ENCODE results near the gene FAHD1. TPM values are rescaled to one million over a fixed set of nuclear protein-coding genes. Genes with fewer than 3 reads are reported as not detected.
A peak's percentile ranks its signal among the peaks of the same experiment; 100 is the strongest.

FAHD1 gene
- total and polyA plus RNA-seq, 9 of the 15 experiments (the other 6 are each of a cell fraction or from before 2014, with no cell fraction given): 2.2 to 20.9 (median 10.7) TPM

- TF ChIP-seq MYC (IDR thresholded peaks at IDR 0.05; ENCODE audit: low read depth, low read length): no peak
- TF ChIP-seq MYC (CRISPR knock-in tag; IDR thresholded peaks at IDR 0.05; ENCODE audit: borderline replicate concordance, low read depth): no peak
- TF ChIP-seq CBX5 (IDR thresholded peaks at IDR 0.05; ENCODE audit: borderline replicate concordance, low read depth): no peak
- no peak for TF ChIP-seq HOXB6 (CRISPR knock-in tag; IDR thresholded peaks at IDR 0.05; ENCODE audit: borderline replicate concordance)
- no peak for TF ChIP-seq NFIC (IDR thresholded peaks at IDR 0.05)
- TF ChIP-seq, protein P1, sequence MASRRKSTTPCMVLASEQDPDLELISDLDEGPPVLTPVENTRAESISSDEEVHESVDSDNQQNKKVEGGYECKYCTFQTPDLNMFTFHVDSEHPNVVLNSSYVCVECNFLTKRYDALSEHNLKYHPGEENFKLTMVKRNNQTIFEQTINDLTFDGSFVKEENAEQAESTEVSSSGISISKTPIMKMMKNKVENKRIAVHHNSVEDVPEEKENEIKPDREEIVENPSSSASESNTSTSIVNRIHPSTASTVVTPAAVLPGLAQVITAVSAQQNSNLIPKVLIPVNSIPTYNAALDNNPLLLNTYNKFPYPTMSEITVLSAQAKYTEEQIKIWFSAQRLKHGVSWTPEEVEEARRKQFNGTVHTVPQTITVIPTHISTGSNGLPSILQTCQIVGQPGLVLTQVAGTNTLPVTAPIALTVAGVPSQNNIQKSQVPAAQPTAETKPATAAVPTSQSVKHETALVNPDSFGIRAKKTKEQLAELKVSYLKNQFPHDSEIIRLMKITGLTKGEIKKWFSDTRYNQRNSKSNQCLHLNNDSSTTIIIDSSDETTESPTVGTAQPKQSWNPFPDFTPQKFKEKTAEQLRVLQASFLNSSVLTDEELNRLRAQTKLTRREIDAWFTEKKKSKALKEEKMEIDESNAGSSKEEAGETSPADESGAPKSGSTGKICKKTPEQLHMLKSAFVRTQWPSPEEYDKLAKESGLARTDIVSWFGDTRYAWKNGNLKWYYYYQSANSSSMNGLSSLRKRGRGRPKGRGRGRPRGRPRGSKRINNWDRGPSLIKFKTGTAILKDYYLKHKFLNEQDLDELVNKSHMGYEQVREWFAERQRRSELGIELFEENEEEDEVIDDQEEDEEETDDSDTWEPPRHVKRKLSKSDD (conservative IDR thresholded peaks at IDR 0.05; ENCODE audit: low read length): no peak
- TF ChIP-seq RBBP5 (IDR thresholded peaks at IDR 0.05; ENCODE audit: borderline replicate concordance, insufficient read depth, low read length, poor library complexity, severe bottlenecking): no peak
- no peak for TF ChIP-seq TCFL5 (CRISPR knock-in tag; conservative IDR thresholded peaks at IDR 0.05)
- TF ChIP-seq RBFOX2 (IDR thresholded peaks at IDR 0.05; ENCODE audit: low read depth, low read length): 0 out of 2 replicates have a peak, but pooled peaks have one; percentile 26
- TF ChIP-seq SRSF9 (IDR thresholded peaks at IDR 0.05; ENCODE audit: borderline replicate concordance, low read depth, low read length): no peak
- no peak for TF ChIP-seq SAFB (IDR thresholded peaks at IDR 0.05; ENCODE audit: borderline replicate concordance, low read depth, low read length)
- TF ChIP-seq, protein P2, sequence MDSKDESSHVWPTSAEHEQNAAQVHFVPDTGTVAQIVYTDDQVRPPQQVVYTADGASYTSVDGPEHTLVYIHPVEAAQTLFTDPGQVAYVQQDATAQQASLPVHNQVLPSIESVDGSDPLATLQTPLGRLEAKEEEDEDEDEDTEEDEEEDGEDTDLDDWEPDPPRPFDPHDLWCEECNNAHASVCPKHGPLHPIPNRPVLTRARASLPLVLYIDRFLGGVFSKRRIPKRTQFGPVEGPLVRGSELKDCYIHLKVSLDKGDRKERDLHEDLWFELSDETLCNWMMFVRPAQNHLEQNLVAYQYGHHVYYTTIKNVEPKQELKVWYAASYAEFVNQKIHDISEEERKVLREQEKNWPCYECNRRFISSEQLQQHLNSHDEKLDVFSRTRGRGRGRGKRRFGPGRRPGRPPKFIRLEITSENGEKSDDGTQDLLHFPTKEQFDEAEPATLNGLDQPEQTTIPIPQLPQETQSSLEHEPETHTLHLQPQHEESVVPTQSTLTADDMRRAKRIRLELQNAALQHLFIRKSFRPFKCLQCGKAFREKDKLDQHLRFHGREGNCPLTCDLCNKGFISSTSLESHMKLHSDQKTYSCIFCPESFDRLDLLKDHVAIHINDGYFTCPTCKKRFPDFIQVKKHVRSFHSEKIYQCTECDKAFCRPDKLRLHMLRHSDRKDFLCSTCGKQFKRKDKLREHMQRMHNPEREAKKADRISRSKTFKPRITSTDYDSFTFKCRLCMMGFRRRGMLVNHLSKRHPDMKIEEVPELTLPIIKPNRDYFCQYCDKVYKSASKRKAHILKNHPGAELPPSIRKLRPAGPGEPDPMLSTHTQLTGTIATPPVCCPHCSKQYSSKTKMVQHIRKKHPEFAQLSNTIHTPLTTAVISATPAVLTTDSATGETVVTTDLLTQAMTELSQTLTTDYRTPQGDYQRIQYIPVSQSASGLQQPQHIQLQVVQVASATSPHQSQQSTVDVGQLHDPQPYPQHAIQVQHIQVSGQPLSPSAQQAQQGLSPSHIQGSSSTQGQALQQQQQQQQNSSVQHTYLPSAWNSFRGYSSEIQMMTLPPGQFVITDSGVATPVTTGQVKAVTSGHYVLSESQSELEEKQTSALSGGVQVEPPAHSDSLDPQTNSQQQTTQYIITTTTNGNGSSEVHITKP (IDR thresholded peaks at IDR 0.05; ENCODE audit: partially characterized antibody): no peak
- no peak for TF ChIP-seq NR3C1 (CRISPR knock-in tag; IDR thresholded peaks at IDR 0.05)
- TF ChIP-seq CBFB (CRISPR knock-in tag; IDR thresholded peaks at IDR 0.05): no peak
- no peak for TF ChIP-seq ESRRA (IDR thresholded peaks at IDR 0.05; ENCODE audit: borderline replicate concordance, low read depth)
- no peak for TF ChIP-seq RBM39 (optimal IDR thresholded peaks at IDR 0.05; ENCODE audit: low read depth, low read length)
- TF ChIP-seq PHTF2 (CRISPR knock-in tag; IDR thresholded peaks at IDR 0.05): no peak
- TF ChIP-seq DIDO1 (tag; IDR thresholded peaks at IDR 0.05; ENCODE audit: low read depth): no peak
- TF ChIP-seq JUNB (CRISPR knock-in tag; conservative IDR thresholded peaks at IDR 0.05): no peak
- TF ChIP-seq, protein P3, sequence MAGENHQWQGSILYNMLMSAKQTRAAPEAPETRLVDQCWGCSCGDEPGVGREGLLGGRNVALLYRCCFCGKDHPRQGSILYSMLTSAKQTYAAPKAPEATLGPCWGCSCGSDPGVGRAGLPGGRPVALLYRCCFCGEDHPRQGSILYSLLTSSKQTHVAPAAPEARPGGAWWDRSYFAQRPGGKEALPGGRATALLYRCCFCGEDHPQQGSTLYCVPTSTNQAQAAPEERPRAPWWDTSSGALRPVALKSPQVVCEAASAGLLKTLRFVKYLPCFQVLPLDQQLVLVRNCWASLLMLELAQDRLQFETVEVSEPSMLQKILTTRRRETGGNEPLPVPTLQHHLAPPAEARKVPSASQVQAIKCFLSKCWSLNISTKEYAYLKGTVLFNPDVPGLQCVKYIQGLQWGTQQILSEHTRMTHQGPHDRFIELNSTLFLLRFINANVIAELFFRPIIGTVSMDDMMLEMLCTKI (IDR thresholded peaks at IDR 0.05; ENCODE audit: partially characterized antibody): no peak
- no peak for TF ChIP-seq EHMT2 (IDR thresholded peaks at IDR 0.05)
Observed at GRCh38 chr16:1781758-1782407, 45.1 kb upstream of the FAHD1 start (continued).

Data from K562 (cell line).